Lower leg skin (tissue), 4 donors: ENCODE results near the gene SYT17. TPM values are rescaled to one million over a fixed set of nuclear protein-coding genes. Genes with fewer than 3 reads are reported as not detected.

ENCODE experiments used
- DNase-seq, 2 donors: peaks; one replicate each; pipeline ENCODE4 v3.0.0-alpha.2; 2019; ENCODE audit warnings: low spot score in 2 of 2
- H3K4me3 ChIP-seq: fragments of 200-600 bp; sonication (generic); 2 replicates; pipeline ENCODE4 v1.5.1; 2017; ENCODE audit warnings: mild to moderate bottlenecking, low read depth; ENCODE audit not compliant: poor library complexity, severe bottlenecking
- CTCF ChIP-seq, 3 donors: fragments of 450-650 bp; IDR thresholded peaks; one replicate each; pipeline ENCODE4 v1.5.1; 2016; ENCODE audit warnings: antibody characterized with exemption in 3 of 3, mild to moderate bottlenecking in 3 of 3, moderate library complexity in 2 of 3
- POLR2A ChIP-seq, 2 donors: fragments of 450-650 bp; IDR thresholded peaks; one replicate each; pipeline ENCODE4 v1.6.1; 2016 to 2017; ENCODE audit warnings: antibody characterized with exemption in 2 of 2, mild to moderate bottlenecking in 1 of 2, moderate library complexity in 1 of 2
- WGBS, 2 donors: methylation state at CpG; one replicate each; pipeline ENCODE4 v1.1.5; 2018; 5-methylcytosine and 5-hydroxymethylcytosine counted together
- intact Hi-C: fragments of 100-400 bp; cut with DNase I; formaldehyde crosslinking; loops from one replicate; pipeline ENCODE4 v1.15.0; 2023; ENCODE audit warnings: low total_unique reads
- total RNA-seq, 4 donors: library from RNA; depleted of rRNA; stranded (reverse); fragments of >200 nt; gene quantifications; one replicate each; pipeline ENCODE4 v1.1.0, GENCODE V29; 2016

SYT17 gene
- total RNA-seq, 4 donors from 2014 or later: 3.7 to 9.0 (median 4.8) TPM

- no peak for TF ChIP-seq CTCF (IDR thresholded peaks at IDR 0.05)
- TF ChIP-seq POLR2A (IDR thresholded peaks at IDR 0.05): no peak
- WGBS, 2 donors: 80 to 88% methylated on average over 2 of the region's 2 CpGs
- intact Hi-C loops: no loop called here
- H3K4me3 ChIP-seq: no peak within 1 kb of the TSS
- DNase-seq: no peak
Observed at GRCh38 chr16:19285431-19285830, 117.4 kb downstream of the SYT17 start, which contains the start of gene CLEC19A. Gene CLEC19A (plus strand): TSS chr16:19285731. CDS start chr16:19285852, 121 bp downstream.

GRCh38 chr16:19286827-19287226, 118.8 kb downstream of the SYT17 start:
- no peak for TF ChIP-seq POLR2A (IDR thresholded peaks at IDR 0.05)
- TF ChIP-seq CTCF (IDR thresholded peaks at IDR 0.05): no peak
- 92 to 93% methylated on average over 2 of the region's 2 CpGs for WGBS, 2 donors
- H3K4me3 ChIP-seq: no peak overlapping the region
- intact Hi-C loops: no loop called here
- no peak for DNase-seq

- TF ChIP-seq CTCF (IDR thresholded peaks at IDR 0.05): no peak
- no peak for TF ChIP-seq POLR2A (IDR thresholded peaks at IDR 0.05)
- DNase-seq: no peak
- no peak overlapping the region for H3K4me3 ChIP-seq
- intact Hi-C loops: no loop called here
- WGBS, 2 donors: 83 to 89% methylated on average over 4 of the region's 4 CpGs
Observed at GRCh38 chr16:19287241-19287640, 119.2 kb downstream of the SYT17 start.

- TF ChIP-seq CTCF (IDR thresholded peaks at IDR 0.05) (no peak), POLR2A (IDR thresholded peaks at IDR 0.05) (no peak)
- 80 to 85% methylated on average over 7 of the region's 7 CpGs for WGBS, 2 donors
- intact Hi-C loops: no loop called here
- H3K4me3 ChIP-seq: no peak overlapping the region
- DNase-seq: no peak
Observed at GRCh38 chr16:19288872-19289799, 121.1 kb downstream of the SYT17 start.

GRCh38 chr16:19289811-19290485, 121.9 kb downstream of the SYT17 start:
- no peak for TF ChIP-seq POLR2A (IDR thresholded peaks at IDR 0.05)
- TF ChIP-seq CTCF (IDR thresholded peaks at IDR 0.05): no peak
- no peak overlapping the region for H3K4me3 ChIP-seq
- intact Hi-C loops: no loop called here
- no peak for DNase-seq
- 56 to 66% methylated on average over 7 of the region's 7 CpGs for WGBS, 2 donors
